Neural crest cell (in vitro differentiated cells): ENCODE data around the gene COL17A1. TPM values are rescaled to one million over a fixed set of nuclear protein-coding genes. Genes with fewer than 3 reads are reported as not detected.

Source experiments
- DNase-seq: peaks from one replicate; pipeline ENCODE4 v3.0.0; 2021; ENCODE audit warnings: low read depth, mixed read lengths, low spot score
- H3K27ac Mint-ChIP-seq: one replicate; pipeline ENCODE4 v1.8.0; 2021; ENCODE audit warnings: mild to moderate bottlenecking, mixed read lengths; ENCODE audit not compliant: unreplicated experiment
- H3K27me3 Mint-ChIP-seq: 2 replicates; pipeline ENCODE4 v1.8.0; 2021; ENCODE audit warnings: low read depth, mild to moderate bottlenecking, mixed read lengths
- H3K36me3 Mint-ChIP-seq: 2 replicates; pipeline ENCODE4 v1.8.0; 2021; ENCODE audit warnings: low read depth, mild to moderate bottlenecking, mixed read lengths
- H3K4me1 Mint-ChIP-seq: 2 replicates; pipeline ENCODE4 v1.8.0; 2021; ENCODE audit warnings: mixed read lengths
- H3K4me3 Mint-ChIP-seq: one replicate; pipeline ENCODE4 v1.8.0; 2021; ENCODE audit warnings: mild to moderate bottlenecking, mixed read lengths
- H3K9me3 Mint-ChIP-seq: 2 replicates; pipeline ENCODE4 v1.8.0; 2021; ENCODE audit warnings: mixed read lengths
- CTCF ChIP-seq: fragments of 200-600 bp; sonication (generic); conservative IDR thresholded peaks from 2 replicates; pipeline ENCODE4 v1.5.0; 2021; ENCODE audit warnings: antibody characterized with exemption, mild to moderate bottlenecking
- total RNA-seq: library from RNA; stranded (reverse); gene quantifications from 2 replicates; pipeline ENCODE4 v1.2.1, GENCODE V29; 2021

The COL17A1 gene
- total RNA-seq, 1 donor from 2014 or later, result not detected

- no peak for DNase-seq
- no peak for TF ChIP-seq CTCF
- Mint-ChIP-seq H3K4me1 (no peaks in the 10 kb centered on the region), H3K9me3 (no peaks in the 10 kb centered on the region), H3K36me3 (no peaks in the 10 kb centered on the region), H3K27ac (peak overlapping the region; percentile 27), H3K27me3 (no peaks in the 10 kb centered on the region), H3K4me3 (no peak overlapping the region)
Measured at GRCh38 chr10:104040862-104041789, 44.6 kb downstream of the COL17A1 start.

- H3K27ac Mint-ChIP-seq, result peak overlapping the region; percentile 27
- H3K9me3 Mint-ChIP-seq, result peaks cover 3% of the 10 kb centered on the region
- TF ChIP-seq CTCF, result no peak
- no peaks in the 10 kb centered on the region for H3K27me3 Mint-ChIP-seq
- DNase-seq, result no peak
- H3K4me3 Mint-ChIP-seq, result no peak overlapping the region
- H3K36me3 Mint-ChIP-seq, result no peaks in the 10 kb centered on the region
- H3K4me1 Mint-ChIP-seq, result no peaks in the 10 kb centered on the region
Measured at GRCh38 chr10:104040382-104040781, 45.3 kb downstream of the COL17A1 start.

GRCh38 chr10:104038958-104039752, 46.5 kb downstream of the COL17A1 start:
- Mint-ChIP-seq H3K4me1 (peaks cover 5% of the 10 kb centered on the region), H3K9me3 (peaks cover 3% of the 10 kb centered on the region), H3K4me3 (no peak overlapping the region), H3K27ac (no peak overlapping the region), H3K36me3 (no peaks in the 10 kb centered on the region), H3K27me3 (no peaks in the 10 kb centered on the region)
- TF ChIP-seq CTCF, result no peak
- no peak for DNase-seq

- H3K4me3 Mint-ChIP-seq, result no peak overlapping the region
- H3K27ac Mint-ChIP-seq, result no peak overlapping the region
- DNase-seq, result no peak
- TF ChIP-seq CTCF, result no peak
- H3K27me3 Mint-ChIP-seq, result no peaks in the 10 kb centered on the region
- peaks cover 3% of the 10 kb centered on the region for H3K9me3 Mint-ChIP-seq
- peaks cover 9% of the 10 kb centered on the region for H3K4me1 Mint-ChIP-seq
- no peaks in the 10 kb centered on the region for H3K36me3 Mint-ChIP-seq
Measured at GRCh38 chr10:104038537-104038936, 47.1 kb downstream of the COL17A1 start.

- Mint-ChIP-seq H3K4me1 (peaks cover 11% of the 10 kb centered on the region), H3K36me3 (peaks cover under 1% of the 10 kb centered on the region), H3K27me3 (no peaks in the 10 kb centered on the region), H3K9me3 (peaks cover 3% of the 10 kb centered on the region), H3K4me3 (no peak overlapping the region), H3K27ac (no peak overlapping the region)
- TF ChIP-seq CTCF, result no peak
- no peak for DNase-seq
Measured at GRCh38 chr10:104037261-104037951, 48.3 kb downstream of the COL17A1 start.
